Psoas muscle (tissue), 8 donors: ENCODE data around the gene DDR2. TPM values are rescaled to one million over a fixed set of nuclear protein-coding genes. Genes with fewer than 3 reads are reported as not detected.

Experiments used
- ATAC-seq, 4 donors: fragments of 200-7000 bp; cut with Tn5 transposase; one replicate each; pipeline ENCODE4 v1.9.1; 2020; ENCODE audit warnings: moderate library complexity in 3 of 4, mild to moderate bottlenecking in 2 of 4
- DNase-seq, 2 donors: peaks; one replicate each; pipeline ENCODE4 v3.0.0-alpha.2; 2020
- H3K27ac ChIP-seq: fragments of 200-600 bp; one replicate; pipeline ENCODE4 v1.8.0; 2022
- H3K27me3 ChIP-seq, 3 donors: fragments of 200-600 bp in 1 of 3; one replicate each; pipeline versions ENCODE4 v1.6.1 to v1.8.0; 2013 to 2022; ENCODE audit warnings: low read length in 2 of 3, mild to moderate bottlenecking in 2 of 3, moderate library complexity in 1 of 3; ENCODE audit not compliant: insufficient read depth in 3 of 3
- H3K36me3 ChIP-seq, 2 donors: fragments of 200-600 bp in 1 of 2; one replicate each; pipeline versions ENCODE4 v1.6.1 to v1.8.0; 2013 to 2022; ENCODE audit warnings: low read depth in 1 of 2, mild to moderate bottlenecking in 1 of 2, moderate library complexity in 1 of 2; ENCODE audit not compliant: insufficient read depth in 1 of 2
- H3K4me1 ChIP-seq: fragments of 200-600 bp; one replicate; pipeline ENCODE4 v1.8.0; 2022
- H3K4me3 ChIP-seq: fragments of 200-600 bp; one replicate; pipeline ENCODE4 v1.8.0; 2022; ENCODE audit warnings: mild to moderate bottlenecking
- H3K9me3 ChIP-seq: fragments of 200-600 bp; one replicate; pipeline ENCODE4 v1.8.0; 2022
- WGBS, 3 donors: extraction: QIAGEN DNeasy Blood & Tissue Kit; methylation state at CpG; one replicate each; pipeline versions ENCODE4 v1.1.6 to v1.1.7; 2013; 5-methylcytosine and 5-hydroxymethylcytosine counted together
- intact Hi-C, 2 donors: fragments of 100-400 bp; cut with DNase I; formaldehyde crosslinking; loops; one replicate each; pipeline versions ENCODE4 v1.11.0 to v1.14.2; 2022
- polyA plus RNA-seq, 3 donors: library from polyadenylated mRNA; stranded (reverse); fragments of 200-250 nt; gene quantifications; one replicate each; pipeline ENCODE4 v1.2.3, GENCODE V29; 2013
- total RNA-seq, 4 donors: library from RNA; stranded (reverse); fragmentation: NEBNext Ultra II Directional in 2 of 4; extraction: Animal tissue kit (Norgen Biotek cat#: 25700) in 2 of 4; gene quantifications; one replicate each; pipeline versions ENCODE4 v1.2.1 to v1.2.4, GENCODE V29; 2021 to 2023
- TF ChIP-seq, protein P1 (sequence below): fragments of 200-600 bp; IDR thresholded peaks from one replicate; pipeline ENCODE4 v1.8.0; 2022; ENCODE audit warnings: antibody characterized with exemption
- donor health status: healthy with polysubstance abuse.
- donor health status: DM: no; HTN: no; CAD: no; lungs with moderate emphysema.
- donor health status: Bipolar disorder and iron deficiency.
- donor health status: healthy.
- donor health status: DM: yes; HTN: yes; CAD: no.
- donor health status: DM: no; HTN: no; CAD: no.
- donor health status: DM: no; HTN: no; CAD: no.
- donor health status: DM: yes; HTN: yes; CAD: no.

DDR2 gene
- total and polyA plus RNA-seq, 7 donors = 1.3 to 21.2 (median 6.0) TPM

DNA sequence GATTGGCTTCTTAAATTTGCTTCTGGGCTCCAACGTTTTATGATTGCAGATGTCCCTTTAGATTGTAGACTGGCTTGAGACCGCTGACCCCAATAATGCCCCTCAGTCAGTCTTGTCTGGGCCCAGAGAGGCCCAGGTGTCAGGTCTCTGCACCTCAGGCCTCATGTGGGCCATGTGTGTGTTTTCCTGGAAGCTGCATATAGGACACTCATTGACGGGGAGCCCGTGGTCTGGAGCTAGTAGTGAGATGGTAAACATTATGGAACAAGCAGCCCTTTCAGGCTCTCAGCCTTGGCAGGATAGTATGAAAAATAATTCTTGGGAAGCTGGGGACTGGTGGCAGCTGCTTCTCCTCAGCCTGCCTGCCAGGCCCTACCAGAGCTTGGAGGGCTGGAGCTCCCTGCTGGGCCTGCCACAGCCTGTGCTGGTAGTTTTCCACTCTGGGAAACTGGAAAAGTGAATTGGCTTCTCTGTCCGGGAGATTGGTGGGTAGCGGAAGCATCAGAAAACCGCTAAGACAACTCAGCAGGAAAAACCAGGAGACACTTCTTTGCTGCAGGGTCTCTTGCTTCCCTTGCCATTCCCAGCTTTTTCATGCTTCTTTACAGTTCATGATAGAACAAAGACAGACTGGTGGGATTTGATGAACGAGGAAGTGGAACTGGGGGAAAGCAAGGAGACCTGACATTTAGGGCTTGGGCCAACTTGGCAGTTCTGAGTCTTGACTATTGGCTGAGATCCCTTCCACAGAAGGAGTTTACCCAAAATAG is 100.5 kb downstream of the DDR2 start:
- Histone ChIP-seq H3K4me1 (no peaks in the 10 kb centered on the region), H3K4me3 (no peak overlapping the region), H3K36me3 (no peaks in the 10 kb centered on the region), H3K27ac (no peak overlapping the region), H3K27me3 (no peaks in the 10 kb centered on the region), H3K9me3 (no peaks in the 10 kb centered on the region)
- DNase-seq = no peak
- TF ChIP-seq, protein P1, sequence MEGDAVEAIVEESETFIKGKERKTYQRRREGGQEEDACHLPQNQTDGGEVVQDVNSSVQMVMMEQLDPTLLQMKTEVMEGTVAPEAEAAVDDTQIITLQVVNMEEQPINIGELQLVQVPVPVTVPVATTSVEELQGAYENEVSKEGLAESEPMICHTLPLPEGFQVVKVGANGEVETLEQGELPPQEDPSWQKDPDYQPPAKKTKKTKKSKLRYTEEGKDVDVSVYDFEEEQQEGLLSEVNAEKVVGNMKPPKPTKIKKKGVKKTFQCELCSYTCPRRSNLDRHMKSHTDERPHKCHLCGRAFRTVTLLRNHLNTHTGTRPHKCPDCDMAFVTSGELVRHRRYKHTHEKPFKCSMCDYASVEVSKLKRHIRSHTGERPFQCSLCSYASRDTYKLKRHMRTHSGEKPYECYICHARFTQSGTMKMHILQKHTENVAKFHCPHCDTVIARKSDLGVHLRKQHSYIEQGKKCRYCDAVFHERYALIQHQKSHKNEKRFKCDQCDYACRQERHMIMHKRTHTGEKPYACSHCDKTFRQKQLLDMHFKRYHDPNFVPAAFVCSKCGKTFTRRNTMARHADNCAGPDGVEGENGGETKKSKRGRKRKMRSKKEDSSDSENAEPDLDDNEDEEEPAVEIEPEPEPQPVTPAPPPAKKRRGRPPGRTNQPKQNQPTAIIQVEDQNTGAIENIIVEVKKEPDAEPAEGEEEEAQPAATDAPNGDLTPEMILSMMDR = no peak
- 30 to 44% (median 35%) methylated on average over 8 of the region's 8 CpGs for WGBS, 3 donors
- ATAC-seq = peak in 1 of 4 donors; percentile 32
- intact Hi-C loops = no loop called here

DNA sequence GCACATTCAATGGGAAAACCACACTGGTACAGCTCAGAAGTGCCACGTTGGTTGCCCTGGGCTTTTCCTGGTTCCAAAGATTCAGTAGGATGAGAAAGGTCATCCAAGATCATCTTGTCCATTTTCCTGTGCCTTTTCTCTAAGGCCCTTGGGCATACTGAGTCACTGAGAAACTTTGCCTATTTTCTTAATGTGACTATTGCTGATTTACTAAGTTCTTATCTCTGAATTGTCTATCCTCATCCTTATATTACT is 101.0 kb downstream of the DDR2 start:
- no peaks in the 10 kb centered on the region for H3K36me3 ChIP-seq
- intact Hi-C loops = no loop called here
- H3K4me3 ChIP-seq = no peak overlapping the region
- ATAC-seq (no peak), DNase-seq (no peak)
- H3K9me3 ChIP-seq = no peaks in the 10 kb centered on the region
- TF ChIP-seq, protein P1 = no peak
- no peaks in the 10 kb centered on the region for H3K27me3 ChIP-seq
- WGBS, 3 donors = 9 to 24% (median 12%) methylated on average over 1 of the region's 1 CpG
- H3K4me1 ChIP-seq = no peaks in the 10 kb centered on the region
- no peak overlapping the region for H3K27ac ChIP-seq

DNA sequence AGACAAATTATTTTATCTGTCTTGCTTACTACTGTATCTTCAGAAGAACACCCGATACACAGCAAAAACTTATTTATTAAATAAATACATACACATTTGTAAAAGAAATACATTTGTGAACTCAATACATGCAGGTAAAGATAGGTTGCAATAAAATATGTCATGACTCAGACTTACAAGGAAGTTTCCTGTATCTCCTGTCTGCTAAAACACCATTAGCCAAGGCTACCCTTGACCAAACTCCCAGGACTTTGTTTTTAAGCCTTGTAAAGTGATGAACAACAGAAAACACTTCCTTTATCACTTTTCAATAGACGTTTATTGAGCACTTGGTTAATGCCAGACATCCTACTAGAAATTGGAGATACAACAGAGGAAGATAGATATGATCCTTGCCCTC is 101.8 kb downstream of the DDR2 start:
- H3K4me3 ChIP-seq = no peak overlapping the region
- H3K36me3 ChIP-seq = no peaks in the 10 kb centered on the region
- 70 to 80% (median 75%) methylated on average over 2 of the region's 2 CpGs for WGBS, 3 donors
- TF ChIP-seq, protein P1 = no peak
- DNase-seq = no peak
- no peaks in the 10 kb centered on the region for H3K4me1 ChIP-seq
- intact Hi-C loops = no loop called here
- ATAC-seq = no peak
- H3K27me3 ChIP-seq = no peaks in the 10 kb centered on the region
- H3K27ac ChIP-seq = no peak overlapping the region
- no peaks in the 10 kb centered on the region for H3K9me3 ChIP-seq

DNA sequence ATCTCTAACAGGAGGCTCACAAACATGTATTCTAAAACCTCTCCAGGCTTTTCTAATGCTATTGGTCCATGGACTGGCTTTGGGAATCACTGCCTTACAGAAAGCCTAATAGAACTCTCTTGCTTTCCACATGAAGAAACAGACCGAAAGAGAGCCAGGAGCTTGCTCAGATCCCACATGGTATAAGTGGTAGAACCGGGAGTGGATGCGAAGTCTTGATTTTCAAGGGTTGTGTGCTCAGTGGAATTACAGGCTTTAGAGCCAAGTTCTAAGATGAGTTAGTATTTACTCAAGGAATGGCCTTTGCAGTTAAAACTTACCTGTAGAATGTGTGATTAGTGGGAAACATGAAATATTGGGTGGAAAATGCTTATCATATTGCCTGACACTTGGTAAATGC is 103.9 kb downstream of the DDR2 start:
- no peaks in the 10 kb centered on the region for H3K9me3 ChIP-seq
- no peaks in the 10 kb centered on the region for H3K4me1 ChIP-seq
- no peaks in the 10 kb centered on the region for H3K36me3 ChIP-seq
- no peak overlapping the region for H3K4me3 ChIP-seq
- DNase-seq (no peak), ATAC-seq (no peak)
- intact Hi-C loops = no loop called here
- WGBS, 3 donors = 87 to 98% (median 88%) methylated on average over 3 of the region's 3 CpGs
- TF ChIP-seq, protein P1 = no peak
- H3K27me3 ChIP-seq = no peaks in the 10 kb centered on the region
- H3K27ac ChIP-seq = no peak overlapping the region

DNA sequence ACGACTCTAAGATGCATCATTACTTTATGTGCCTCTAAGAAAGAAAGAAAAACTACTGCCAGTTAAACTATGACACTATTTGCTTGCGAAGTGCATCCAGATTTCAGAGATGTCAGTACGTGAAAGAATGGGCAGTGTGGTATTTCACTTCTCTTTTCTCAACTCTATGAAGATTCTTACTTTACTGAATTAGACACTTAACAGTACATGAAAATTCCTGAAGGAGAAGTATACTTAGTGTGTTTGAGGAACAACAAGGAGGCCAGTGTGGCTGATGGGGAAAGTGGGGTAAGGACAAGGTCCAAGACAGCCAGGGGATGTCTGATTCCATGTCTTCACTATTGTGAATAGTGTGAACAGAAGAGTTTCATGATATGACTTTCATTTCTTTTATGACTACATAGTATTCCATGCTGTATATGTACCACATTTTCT is 104.4 kb downstream of the DDR2 start:
- TF ChIP-seq, protein P1 = no peak
- no peak for ATAC-seq
- H3K27me3 ChIP-seq = no peaks in the 10 kb centered on the region
- no peak for DNase-seq
- intact Hi-C loops = no loop called here
- WGBS, 3 donors = 91 to 93% (median 92%) methylated on average over 3 of the region's 3 CpGs
- H3K4me1 ChIP-seq = no peaks in the 10 kb centered on the region
- H3K27ac ChIP-seq = no peak overlapping the region
- H3K9me3 ChIP-seq = no peaks in the 10 kb centered on the region
- no peaks in the 10 kb centered on the region for H3K36me3 ChIP-seq
- H3K4me3 ChIP-seq = no peak overlapping the region
